Erythroblast (primary cell): ENCODE data around the gene CDH13.

Experiments used
- GATA1 ChIP-seq: IDR thresholded peaks from 2 replicates; pipeline ENCODE4 v1.6.1; 2011; ENCODE audit warnings: low read depth, mild to moderate bottlenecking, control low read depth, low read length, moderate library complexity
- POLR2A ChIP-seq: IDR thresholded peaks from 2 replicates; pipeline ENCODE4 v1.6.1; 2011; ENCODE audit warnings: mild to moderate bottlenecking, low read length

GRCh38 chr16:83420206-83420760 is 793.5 kb downstream of the CDH13 start:
- TF ChIP-seq POLR2A (no peak), GATA1 (no peak)
